HFFc6 (cell line): ENCODE results near the gene AADACL4. TPM values are rescaled to one million over a fixed set of nuclear protein-coding genes. Genes with fewer than 3 reads are reported as not detected.

Source experiments
- DNase-seq: peaks from one replicate; pipeline ENCODE4 v3.0.0-alpha.2; 2018
- H3K27ac Mint-ChIP-seq: 2 replicates; pipeline ENCODE4 v1.8.0; 2020; ENCODE audit warnings: mild to moderate bottlenecking, mixed read lengths
- H3K27me3 Mint-ChIP-seq: 2 replicates; pipeline ENCODE4 v1.8.0; 2021; ENCODE audit warnings: mild to moderate bottlenecking, moderate library complexity, mixed read lengths; ENCODE audit not compliant: insufficient read depth
- H3K36me3 Mint-ChIP-seq: 2 replicates; pipeline ENCODE4 v1.8.0; 2021; ENCODE audit warnings: low read depth, mixed read lengths
- H3K4me1 Mint-ChIP-seq: 2 replicates; pipeline ENCODE4 v1.8.0; 2020; ENCODE audit warnings: low read depth, mixed read lengths
- H3K4me3 Mint-ChIP-seq: 2 replicates; pipeline ENCODE4 v1.8.0; 2020; ENCODE audit warnings: mild to moderate bottlenecking, moderate library complexity, mixed read lengths
- H3K9me3 Mint-ChIP-seq: 2 replicates; pipeline ENCODE4 v1.8.0; 2020; ENCODE audit warnings: mild to moderate bottlenecking, mixed read lengths
- total RNA-seq, 6 experiments: library from RNA; stranded (reverse); fragmentation: NEBNext Ultra II Directional; extraction: Animal tissue kit (Norgen Biotek cat#: 25700); gene quantifications; 2 replicates in 1 of 6; 3 replicates in 5 of 6; pipeline ENCODE4 v1.2.3, GENCODE V29; 2021
- TF ChIP-seq, protein P1 (sequence below): fragments of 200-600 bp; sonication (generic); IDR thresholded peaks from 2 replicates; pipeline ENCODE4 v1.5.0; 2021; ENCODE audit warnings: antibody characterized with exemption, mild to moderate bottlenecking

The AADACL4 gene
- total RNA-seq, 6 experiments from 2014 or later: not detected

GRCh38 chr1:12678350-12678749, 34.5 kb downstream of the AADACL4 start:
- H3K27ac Mint-ChIP-seq: no peak overlapping the region
- TF ChIP-seq, protein P1, sequence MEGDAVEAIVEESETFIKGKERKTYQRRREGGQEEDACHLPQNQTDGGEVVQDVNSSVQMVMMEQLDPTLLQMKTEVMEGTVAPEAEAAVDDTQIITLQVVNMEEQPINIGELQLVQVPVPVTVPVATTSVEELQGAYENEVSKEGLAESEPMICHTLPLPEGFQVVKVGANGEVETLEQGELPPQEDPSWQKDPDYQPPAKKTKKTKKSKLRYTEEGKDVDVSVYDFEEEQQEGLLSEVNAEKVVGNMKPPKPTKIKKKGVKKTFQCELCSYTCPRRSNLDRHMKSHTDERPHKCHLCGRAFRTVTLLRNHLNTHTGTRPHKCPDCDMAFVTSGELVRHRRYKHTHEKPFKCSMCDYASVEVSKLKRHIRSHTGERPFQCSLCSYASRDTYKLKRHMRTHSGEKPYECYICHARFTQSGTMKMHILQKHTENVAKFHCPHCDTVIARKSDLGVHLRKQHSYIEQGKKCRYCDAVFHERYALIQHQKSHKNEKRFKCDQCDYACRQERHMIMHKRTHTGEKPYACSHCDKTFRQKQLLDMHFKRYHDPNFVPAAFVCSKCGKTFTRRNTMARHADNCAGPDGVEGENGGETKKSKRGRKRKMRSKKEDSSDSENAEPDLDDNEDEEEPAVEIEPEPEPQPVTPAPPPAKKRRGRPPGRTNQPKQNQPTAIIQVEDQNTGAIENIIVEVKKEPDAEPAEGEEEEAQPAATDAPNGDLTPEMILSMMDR: no peak

GRCh38 chr1:12678820-12679219, 34.9 kb downstream of the AADACL4 start:
- Mint-ChIP-seq H3K27me3 (peaks cover 6% of the 10 kb centered on the region), H3K27ac (no peak overlapping the region), H3K4me1 (no peaks in the 10 kb centered on the region), H3K36me3 (no peaks in the 10 kb centered on the region), H3K9me3 (no peaks in the 10 kb centered on the region), H3K4me3 (no peak overlapping the region)
- TF ChIP-seq, protein P1: no peak
- no peak for DNase-seq

More at GRCh38 chr1:12678350-12678749, 34.5 kb downstream of the AADACL4 start:
- Mint-ChIP-seq H3K4me1 (no peaks in the 10 kb centered on the region), H3K36me3 (no peaks in the 10 kb centered on the region), H3K4me3 (no peak overlapping the region), H3K27me3 (peaks cover 10% of the 10 kb centered on the region), H3K9me3 (no peaks in the 10 kb centered on the region)
- no peak for DNase-seq

GRCh38 chr1:12690156-12690555, 46.3 kb downstream of the AADACL4 start:
- Mint-ChIP-seq H3K9me3 (no peaks in the 10 kb centered on the region; the same call in 1 of the 2 replicates), H3K27ac (no peak overlapping the region), H3K4me1 (no peaks in the 10 kb centered on the region), H3K27me3 (peaks cover 1% of the 10 kb centered on the region; the same call in 1 of the 2 replicates), H3K4me3 (no peak overlapping the region), H3K36me3 (no peaks in the 10 kb centered on the region)
- TF ChIP-seq, protein P1: no peak
- no peak for DNase-seq

GRCh38 chr1:12692967-12693782, 49.3 kb downstream of the AADACL4 start:
- Mint-ChIP-seq H3K4me1 (peaks cover 11% of the 10 kb centered on the region; the same call in 1 of the 2 replicates), H3K36me3 (no peaks in the 10 kb centered on the region), H3K27ac (no peak overlapping the region), H3K9me3 (no peaks in the 10 kb centered on the region; the same call in 1 of the 2 replicates), H3K4me3 (no peak overlapping the region), H3K27me3 (no peaks in the 10 kb centered on the region)
- no peak for DNase-seq
- TF ChIP-seq, protein P1: no peak

GRCh38 chr1:12696658-12697057, 52.8 kb downstream of the AADACL4 start:
- H3K36me3 Mint-ChIP-seq: no peaks in the 10 kb centered on the region
- no peak for DNase-seq
- no peaks in the 10 kb centered on the region for H3K27me3 Mint-ChIP-seq
- TF ChIP-seq, protein P1: no peak
- H3K27ac Mint-ChIP-seq: no peak overlapping the region
- H3K9me3 Mint-ChIP-seq: peaks cover 3% of the 10 kb centered on the region; the same call in 1 of the 2 replicates
- H3K4me1 Mint-ChIP-seq: peaks cover 11% of the 10 kb centered on the region; the same call in 1 of the 2 replicates
- no peak overlapping the region for H3K4me3 Mint-ChIP-seq
